Loucy (cell line): ENCODE results near the gene MICAL3.
"Not testable (repeated sequence)": the region's sequence is repeated elsewhere in the genome, so short reads cannot be mapped to it uniquely, and the experiment has no call there.

ENCODE experiments used
- H2AFZ ChIP-seq: fragments of 200-600 bp; sonication (generic); 2 replicates; pipeline ENCODE4 v1.6.0; 2016; ENCODE audit warnings: antibody characterized with exemption, mild to moderate bottlenecking, low read length, moderate library complexity
- H3F3A ChIP-seq: fragments of 200-600 bp; 2 replicates; pipeline ENCODE4 v1.6.0; 2016; ENCODE audit warnings: antibody characterized with exemption, low read depth, mild to moderate bottlenecking
- H3K27me3 ChIP-seq: fragments of 200-600 bp; sonication (generic); 2 replicates; pipeline ENCODE4 v1.6.1; 2014; ENCODE audit warnings: low read length, mild to moderate bottlenecking; ENCODE audit not compliant: insufficient read depth, poor library complexity, severe bottlenecking
- H3K36me3 ChIP-seq: fragments of 200-600 bp; sonication (generic); 2 replicates; pipeline ENCODE4 v1.6.1; 2016; ENCODE audit warnings: low read length; ENCODE audit not compliant: insufficient read depth
- H3K4me1 ChIP-seq: fragments of 200-600 bp; sonication (generic); 2 replicates; pipeline ENCODE4 v1.5.1; 2014; ENCODE audit warnings: low read length, mild to moderate bottlenecking; ENCODE audit not compliant: insufficient read depth, poor library complexity, severe bottlenecking
- H3K4me2 ChIP-seq: fragments of 200-600 bp; sonication (generic); 2 replicates; pipeline ENCODE4 v1.6.0; 2014; ENCODE audit warnings: antibody characterized with exemption, low read length, low read depth, mild to moderate bottlenecking; ENCODE audit not compliant: poor library complexity, severe bottlenecking
- H3K4me3 ChIP-seq: fragments of 200-600 bp; sonication (generic); 2 replicates; pipeline ENCODE4 v1.5.1; 2014; ENCODE audit warnings: low read length, mild to moderate bottlenecking, mixed read lengths; ENCODE audit not compliant: poor library complexity, severe bottlenecking
- H3K79me2 ChIP-seq: fragments of 200-600 bp; sonication (generic); 2 replicates; pipeline ENCODE4 v1.6.1; 2014; ENCODE audit warnings: low read length; ENCODE audit not compliant: insufficient read depth
- H3K9ac ChIP-seq: fragments of 200-600 bp; sonication (generic); 2 replicates; pipeline ENCODE4 v1.6.0; 2014; ENCODE audit warnings: mild to moderate bottlenecking, low read depth, low read length, moderate library complexity; ENCODE audit not compliant: poor library complexity, severe bottlenecking
- H3K9me2 ChIP-seq: fragments of 200-600 bp; sonication (generic); replicated peaks from 2 replicates; pipeline ENCODE4 v1.6.1; 2016; ENCODE audit warnings: low read depth, low read length, mixed read lengths
- H3K9me3 ChIP-seq: fragments of 200-600 bp; sonication (generic); 2 replicates; pipeline ENCODE4 v1.6.1; 2014; ENCODE audit warnings: mild to moderate bottlenecking, antibody characterized with exemption, low read length, low read depth; ENCODE audit not compliant: insufficient read depth
- H4K20me1 ChIP-seq: fragments of 200-600 bp; sonication (generic); 2 replicates; pipeline ENCODE4 v1.6.0; 2014; ENCODE audit warnings: antibody characterized with exemption, low read length, mild to moderate bottlenecking; ENCODE audit not compliant: insufficient read depth, poor library complexity, severe bottlenecking
- CTCF ChIP-seq: fragments of 200-600 bp; sonication (generic); conservative IDR thresholded peaks from 2 replicates; pipeline ENCODE4 v1.5.1; 2014; ENCODE audit warnings: mild to moderate bottlenecking, antibody characterized with exemption, low read length
- EZH2phosphoT487 ChIP-seq: fragments of 200-600 bp; IDR thresholded peaks from 2 replicates; pipeline ENCODE4 v1.6.1; 2018; ENCODE audit warnings: antibody characterized with exemption, mild to moderate bottlenecking, moderate library complexity, borderline replicate concordance

The MICAL3 gene

GRCh38 chr22:17769013-17769715 lies 255.2 kb downstream of the MICAL3 start:
- H3K9me2 ChIP-seq, result no peaks in the 10 kb centered on the region
- H3K9me3 ChIP-seq, result no peaks in the 10 kb centered on the region
- peaks cover 66% of the 10 kb centered on the region for H4K20me1 ChIP-seq
- H3K4me1 ChIP-seq, result peaks cover 64% of the 10 kb centered on the region
- TF ChIP-seq EZH2phosphoT487 (no peak), CTCF (no peak)
- H3K4me3 ChIP-seq, result peak overlapping the region; percentile 34
- no peak overlapping the region for H2AFZ ChIP-seq
- no peaks in the 10 kb centered on the region for H3K36me3 ChIP-seq
- H3K9ac ChIP-seq, result peak overlapping the region; percentile 29
- peak overlapping the region; percentile 94 for H3K4me2 ChIP-seq
- no peaks in the 10 kb centered on the region for H3F3A ChIP-seq
- H3K27me3 ChIP-seq, result no peaks in the 10 kb centered on the region
- peaks cover 97% of the 10 kb centered on the region for H3K79me2 ChIP-seq

GRCh38 chr22:17767233-17768065 lies 256.9 kb downstream of the MICAL3 start:
- no peak overlapping the region for H2AFZ ChIP-seq
- TF ChIP-seq EZH2phosphoT487 (no peak), CTCF (no peak)

GRCh38 chr22:17764852-17765251 lies 259.5 kb downstream of the MICAL3 start:
- peak overlapping the region; percentile 55 for H3K4me2 ChIP-seq
- H4K20me1 ChIP-seq, result peaks cover 48% of the 10 kb centered on the region
- peaks cover 95% of the 10 kb centered on the region for H3K79me2 ChIP-seq

More at GRCh38 chr22:17767233-17768065, 256.9 kb downstream of the MICAL3 start:
- Histone ChIP-seq H3K9me2 (no peaks in the 10 kb centered on the region), H3K36me3 (no peaks in the 10 kb centered on the region), H3K27me3 (no peaks in the 10 kb centered on the region), H3F3A (no peaks in the 10 kb centered on the region), H3K4me1 (peaks cover 61% of the 10 kb centered on the region), H3K9me3 (no peaks in the 10 kb centered on the region), H3K4me3 (peak overlapping the region; percentile 47), H4K20me1 (peaks cover 63% of the 10 kb centered on the region), H3K79me2 (peaks cover 97% of the 10 kb centered on the region), H3K4me2 (peak overlapping the region; percentile 65), H3K9ac (peak overlapping the region; percentile 40)

More at GRCh38 chr22:17764852-17765251, 259.5 kb downstream of the MICAL3 start:
- H3K9me3 ChIP-seq, H3K9me2 ChIP-seq, H3K4me3 ChIP-seq, H3K36me3 ChIP-seq, H3K27me3 ChIP-seq, H2AFZ ChIP-seq, H3F3A ChIP-seq: not testable (repeated sequence)
- Histone ChIP-seq H3K4me1 (peaks cover 38% of the 10 kb centered on the region), H3K9ac (peak overlapping the region; percentile 58)
